ENCODE results near the gene LATS2.

Gene LATS2

DNA sequence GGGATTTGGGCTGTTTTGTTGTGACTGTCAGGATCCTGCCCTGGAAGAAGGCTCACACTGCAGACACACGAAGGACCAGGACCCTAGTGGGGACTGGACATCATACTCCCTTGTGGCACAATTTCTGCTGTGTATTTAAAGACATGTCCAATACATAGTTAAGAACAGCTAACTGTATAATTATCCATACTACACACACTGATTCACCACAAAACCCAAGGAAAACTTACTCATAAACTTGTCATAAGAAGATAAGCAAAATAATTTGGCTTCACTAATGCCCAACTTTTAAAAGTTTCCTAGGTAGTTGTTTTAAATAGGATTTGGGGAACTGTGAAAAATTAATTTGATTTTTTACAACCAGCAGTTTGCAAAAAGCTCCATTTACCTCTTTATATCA, 46.1 kb downstream of the LATS2 start:
- no peak for DNase-seq

DNA sequence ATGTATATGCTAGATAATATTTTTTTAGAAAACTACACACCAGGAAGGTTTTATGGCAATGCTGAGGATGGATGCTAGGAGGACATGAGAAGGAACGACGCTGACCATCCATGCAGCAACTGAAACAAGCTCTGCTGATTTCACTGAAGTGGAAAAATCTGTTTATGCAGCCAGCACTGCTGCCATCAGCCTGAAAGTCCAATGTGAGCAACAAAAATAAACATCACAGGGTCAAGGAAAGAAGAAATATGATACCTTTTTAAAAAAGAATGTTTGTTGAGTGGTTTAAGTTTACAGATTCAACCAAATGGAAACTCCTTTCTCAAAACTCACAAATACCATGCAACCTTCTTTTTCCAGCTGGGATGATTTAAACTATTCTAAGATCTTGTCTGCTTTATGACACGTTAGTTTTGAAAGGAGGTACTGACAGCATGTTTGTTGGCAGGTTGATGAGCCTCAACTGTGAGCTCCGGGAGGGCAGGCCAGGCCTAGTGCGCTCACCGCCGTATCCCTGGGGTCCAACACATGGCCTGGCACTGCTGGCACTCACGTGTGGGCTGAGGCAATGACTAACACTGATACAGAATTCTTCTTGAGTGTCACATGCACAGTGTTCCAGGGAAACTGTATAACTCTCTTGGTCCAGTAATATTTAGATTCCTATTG, 46.8 kb downstream of the LATS2 start:
- DNase-seq: no peak

DNA sequence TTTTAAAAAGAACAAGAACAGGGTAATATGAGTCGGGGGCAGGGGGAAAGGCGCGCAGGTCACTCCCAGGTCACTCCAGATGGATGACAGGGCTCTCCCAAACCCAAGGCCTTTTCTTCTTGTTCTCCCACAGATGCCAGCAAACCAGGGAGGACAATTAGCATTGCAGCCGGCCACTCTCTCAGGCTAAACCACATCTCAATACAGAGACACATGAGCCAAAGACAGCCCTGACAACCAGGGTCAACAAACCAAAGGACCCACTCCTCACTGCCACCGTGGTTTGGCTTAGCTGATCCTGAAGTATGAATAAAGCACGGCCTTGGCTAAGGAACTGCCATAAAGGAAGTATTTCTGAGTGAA, 47.3 kb downstream of the LATS2 start:
- no peak for DNase-seq

DNA sequence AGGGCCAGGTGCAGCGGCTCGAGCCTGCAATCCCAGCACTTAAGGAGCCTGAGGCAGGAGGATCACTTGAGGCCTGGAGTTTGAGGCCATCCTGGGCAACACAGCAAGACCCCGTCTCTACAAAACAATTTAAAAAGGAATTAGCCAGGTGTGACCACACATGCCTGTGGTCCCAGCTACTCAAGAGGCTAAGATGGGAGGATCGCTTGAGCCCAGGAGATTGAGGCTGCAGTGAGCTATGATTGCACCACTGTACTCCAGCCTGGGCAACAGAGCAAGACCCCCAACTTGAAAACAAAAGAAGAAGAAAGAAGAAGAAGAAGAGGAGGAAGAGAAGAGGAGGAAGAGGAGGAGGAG, 47.7 kb downstream of the LATS2 start:
- DNase-seq: no peak

DNA sequence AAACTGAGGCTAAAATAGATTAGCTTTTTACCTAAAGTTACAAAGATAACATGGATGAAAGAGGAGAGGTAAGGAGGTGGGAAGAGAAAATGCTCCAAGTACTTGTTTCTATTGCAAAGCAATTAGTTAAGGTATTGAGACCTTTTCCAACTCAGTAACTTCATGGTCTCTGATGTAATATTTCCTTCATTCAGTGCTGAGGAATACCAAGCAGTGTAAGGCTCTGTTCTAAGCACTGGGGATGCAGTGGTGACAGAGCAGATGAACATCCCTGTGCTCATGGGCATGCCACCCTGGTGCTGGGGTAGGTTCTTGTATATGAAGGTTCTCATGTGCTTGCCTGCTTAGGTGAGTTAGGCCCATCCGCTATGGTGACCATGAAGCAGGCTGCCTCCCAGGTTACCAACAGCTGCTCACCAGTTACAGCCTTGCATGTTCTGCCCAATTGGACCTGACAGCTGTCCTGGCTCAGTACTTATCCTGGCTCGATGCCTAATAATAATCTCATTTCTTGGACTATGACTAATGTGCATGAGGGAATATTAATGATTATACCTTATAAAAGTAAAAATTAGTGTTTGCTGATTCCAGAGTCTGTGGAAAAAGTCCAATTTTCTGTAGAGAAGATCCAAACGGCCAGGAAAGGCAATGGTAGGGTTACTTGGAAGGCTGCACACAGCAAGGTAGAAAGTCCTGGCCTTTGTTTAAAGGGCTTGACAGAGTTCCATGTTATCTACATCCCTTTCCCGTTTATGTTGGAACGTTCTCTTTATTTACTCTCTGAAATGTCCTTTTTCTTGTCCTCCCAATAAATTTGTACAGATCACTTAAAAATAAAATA, 48.3 kb downstream of the LATS2 start:
- DNase-seq: no peak

DNA sequence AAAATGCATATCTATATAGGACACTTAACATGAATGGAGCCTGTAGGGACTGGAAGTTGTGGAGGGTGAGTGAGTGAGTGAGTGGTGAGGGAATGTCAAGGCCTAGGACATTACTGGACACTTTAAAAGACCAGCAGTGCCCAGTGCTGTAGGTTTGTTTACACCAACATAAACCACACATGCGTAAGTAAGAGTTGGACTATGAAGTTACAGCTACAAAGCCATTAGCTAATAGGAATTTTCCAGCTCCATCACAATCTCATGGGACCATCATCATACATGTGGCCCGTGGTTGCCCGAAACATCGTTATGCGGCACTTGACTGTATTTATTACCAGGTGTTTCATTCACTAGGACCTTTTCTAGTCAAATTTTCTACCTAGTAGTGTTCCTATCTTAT, 49.2 kb downstream of the LATS2 start:
- no peak for DNase-seq

DNA sequence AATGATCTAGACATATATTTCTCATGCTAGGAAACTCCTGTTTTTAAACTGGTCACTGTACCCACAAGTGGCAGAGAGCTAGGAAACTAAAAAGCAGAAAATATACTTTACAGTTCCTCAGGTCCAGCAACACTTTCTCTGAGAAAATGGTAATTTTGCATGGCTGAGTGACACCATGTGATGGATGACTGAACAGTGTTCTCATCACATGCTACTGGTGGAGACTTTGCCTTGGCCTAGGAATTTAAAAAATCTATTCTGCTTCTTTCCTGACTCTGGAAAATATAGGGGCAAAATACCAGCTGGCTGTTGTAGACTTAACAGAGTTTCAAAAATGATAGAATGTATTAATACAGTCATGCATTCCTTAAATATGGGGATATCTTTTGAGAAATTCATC, 50.0 kb downstream of the LATS2 start:
- peak in 1 of 4 experiments; percentile 23 for DNase-seq

DNA sequence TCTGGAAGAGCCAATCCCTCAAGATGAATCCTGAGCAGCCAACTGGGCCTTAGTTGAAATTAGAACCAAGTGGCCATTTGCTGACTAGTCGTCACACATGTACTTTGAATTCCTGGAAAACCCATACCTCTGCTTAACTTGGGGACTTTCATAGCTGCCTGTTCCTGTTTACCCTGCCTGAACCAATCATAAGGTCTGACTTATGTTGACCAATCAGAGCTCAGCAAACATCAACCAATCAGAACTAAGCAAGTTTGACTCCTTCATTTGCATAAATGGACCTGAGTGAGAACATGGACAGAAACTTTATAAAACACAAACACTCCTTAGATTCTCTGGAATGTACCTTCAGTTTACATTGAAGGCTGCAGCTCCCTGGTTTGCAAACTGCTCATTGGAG, 50.8 kb downstream of the LATS2 start:
- no peak for DNase-seq

DNA sequence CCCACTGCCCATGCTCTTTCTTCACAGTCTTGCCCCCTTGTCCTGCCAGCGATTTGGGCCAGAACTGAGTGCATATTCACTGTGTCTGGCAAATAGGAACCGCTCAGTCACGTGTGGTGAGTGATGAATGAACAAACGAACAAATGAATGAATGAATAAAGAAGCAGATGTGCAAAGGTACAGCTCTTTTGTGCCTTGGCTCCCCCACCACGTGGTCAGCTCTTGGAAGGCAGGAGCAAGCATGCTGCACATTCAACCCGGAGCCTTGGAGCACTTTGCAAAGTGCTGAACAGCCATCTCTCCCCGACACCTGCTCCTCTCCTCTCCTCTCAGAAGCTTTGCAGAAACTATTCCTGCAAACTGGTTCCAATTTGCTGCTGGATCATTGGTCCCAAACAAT, 52.4 kb downstream of the LATS2 start:
- DNase-seq: no peak

DNA sequence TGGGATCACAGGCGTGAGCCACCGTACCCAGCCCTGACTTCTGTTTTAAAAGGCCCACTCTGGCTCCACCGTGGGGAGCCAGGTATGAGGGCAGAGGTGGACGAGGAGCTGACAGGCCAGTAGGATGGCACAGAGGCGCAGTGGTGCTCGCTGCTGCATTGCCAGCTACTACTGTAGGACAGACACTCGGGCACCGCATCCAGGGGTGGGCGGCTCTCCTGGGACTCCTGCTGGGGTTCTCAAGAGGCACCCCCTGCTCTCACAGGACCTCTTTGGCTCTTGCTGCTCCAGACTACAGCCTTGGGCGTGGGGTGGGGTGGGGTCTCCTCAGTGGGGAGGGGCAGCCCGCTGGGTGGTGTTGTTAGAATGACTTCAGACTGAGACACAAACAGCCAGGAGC, 53.4 kb downstream of the LATS2 start:
- DNase-seq: no peak

DNA sequence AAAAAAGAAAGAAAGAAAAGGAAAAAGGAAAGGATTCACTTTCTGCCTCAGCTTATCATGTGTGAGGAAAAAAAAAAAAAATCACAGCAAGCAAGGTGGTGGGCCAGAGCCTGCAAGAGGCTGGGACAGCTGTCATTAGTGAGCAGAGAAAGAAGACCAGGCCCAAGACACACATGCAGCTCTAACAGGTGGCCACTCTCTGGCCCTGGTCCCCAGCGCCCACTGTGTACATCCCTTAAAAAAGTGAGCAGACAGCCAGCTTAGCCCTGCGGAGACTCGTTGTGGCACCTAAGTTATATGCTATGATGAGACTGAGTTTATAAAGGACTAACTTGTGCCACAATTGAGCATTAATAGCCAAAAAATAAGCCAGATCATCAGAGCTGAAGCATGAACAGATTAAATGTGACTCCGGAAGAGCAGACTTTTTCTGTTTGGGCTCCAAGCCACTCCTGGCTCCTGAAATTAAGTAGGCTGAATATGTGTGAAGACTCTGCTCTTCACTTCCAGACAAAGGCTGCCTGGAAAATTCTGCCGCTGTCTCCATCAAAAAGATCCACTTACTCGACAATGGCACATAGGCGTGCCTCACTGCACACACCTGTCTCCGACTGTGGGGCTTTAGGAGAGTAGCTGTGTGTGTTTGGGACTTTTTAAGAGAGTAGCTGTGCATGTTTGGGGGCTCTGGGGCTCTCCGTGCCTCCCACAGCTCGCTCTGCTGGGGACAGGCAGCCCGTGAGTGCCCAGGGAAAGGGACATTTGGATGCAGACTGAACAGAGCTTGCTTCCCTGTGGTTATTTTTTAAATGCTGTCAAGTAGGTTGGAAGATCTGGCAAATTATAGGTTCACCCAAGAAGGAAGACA, 55.0 kb downstream of the LATS2 start:
- DNase-seq: no peak

DNA sequence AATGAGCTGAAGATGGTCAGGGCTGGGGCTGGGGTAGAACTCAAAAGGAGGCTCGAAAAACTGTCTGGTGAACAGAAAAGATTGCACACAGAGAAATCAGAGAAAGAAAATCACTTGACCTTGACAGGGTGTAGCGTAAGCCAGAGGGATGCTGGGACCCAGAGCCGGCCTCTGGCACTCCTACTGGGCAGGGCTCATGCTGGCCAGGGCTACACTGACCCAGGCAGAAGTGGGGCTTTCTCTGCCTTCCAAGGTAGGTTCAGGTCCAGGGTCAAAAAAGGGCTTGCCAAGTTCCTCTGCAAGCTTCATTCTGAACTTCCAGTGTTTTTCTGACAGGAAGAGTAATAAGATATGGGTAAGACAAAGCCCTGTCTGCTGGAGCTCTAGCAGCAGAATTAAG, 56.2 kb downstream of the LATS2 start:
- DNase-seq: no peak

DNA sequence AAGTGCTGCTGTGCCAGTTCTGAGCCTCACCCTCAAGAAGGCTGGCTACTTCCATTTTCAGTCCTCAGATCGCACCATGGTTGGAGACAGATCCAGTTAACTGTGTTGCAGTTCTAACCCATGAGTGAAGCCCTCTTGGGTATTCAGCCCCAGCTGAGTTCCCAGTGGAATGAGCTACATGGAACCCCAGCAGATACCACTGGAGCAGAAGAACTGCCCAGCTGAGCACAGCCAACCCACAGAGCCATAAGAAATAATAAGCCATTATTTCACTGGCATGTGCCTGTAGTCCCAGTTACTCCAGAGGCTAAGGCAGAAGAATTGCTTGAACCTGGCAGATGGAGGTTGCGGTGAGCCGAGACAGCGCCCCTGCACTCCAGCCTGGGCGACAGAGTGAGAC, 59.9 kb downstream of the LATS2 start:
- DNase-seq: no peak

DNA sequence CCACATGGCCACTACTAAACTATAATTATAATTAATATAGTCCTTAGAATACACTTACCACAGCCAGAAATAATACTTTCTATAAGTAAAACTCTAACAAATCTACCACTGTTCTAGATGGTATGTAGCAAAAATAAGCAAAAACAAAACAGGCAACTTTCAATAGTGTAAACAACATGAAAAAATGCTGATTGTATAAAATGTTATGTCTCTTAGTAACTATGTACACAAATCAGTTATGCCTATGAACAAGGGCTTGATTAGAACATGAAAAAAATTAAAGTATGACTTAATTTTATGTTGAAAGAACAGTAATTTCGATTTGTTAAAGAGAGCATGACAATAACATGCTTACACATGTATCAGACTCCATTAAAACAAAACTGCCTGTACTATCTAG, 60.7 kb downstream of the LATS2 start:
- no peak for DNase-seq

DNA sequence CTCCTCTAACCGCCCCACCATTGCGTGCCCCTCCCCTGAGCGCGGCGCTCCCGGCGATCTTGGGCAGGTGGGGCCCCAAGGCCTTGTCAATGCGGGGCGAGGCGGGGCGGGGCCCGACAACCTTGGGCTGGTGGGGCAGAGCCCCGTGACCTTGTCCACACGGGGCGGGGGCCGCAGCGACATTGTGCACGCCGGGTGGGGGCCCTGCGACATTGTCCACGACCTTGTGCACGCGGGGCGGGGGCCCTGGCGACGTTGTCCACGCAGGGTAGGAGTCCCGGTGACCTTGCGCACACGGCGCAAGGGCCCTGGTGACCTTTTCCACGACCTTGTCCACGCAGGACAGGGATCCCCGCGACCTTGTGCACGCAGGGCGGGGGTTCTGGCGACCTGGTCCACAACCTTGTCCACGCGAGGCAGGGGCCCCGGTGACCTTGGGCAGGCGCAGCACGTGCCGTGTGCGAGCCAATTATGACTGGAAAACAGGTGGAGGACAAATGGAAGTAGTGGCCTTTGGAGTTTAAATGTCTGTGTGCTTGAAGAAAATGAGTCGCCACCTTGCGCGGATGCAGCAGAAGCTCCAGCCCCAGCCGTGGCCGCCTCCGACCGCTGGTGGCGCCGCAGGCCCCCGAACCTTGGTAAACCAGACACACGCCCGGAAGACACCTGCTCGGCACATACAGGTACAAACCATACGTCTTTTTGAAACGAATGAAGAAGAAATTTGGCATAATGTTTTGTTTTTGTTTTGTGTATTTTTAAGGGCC, 62.6 kb downstream of the LATS2 start:
- DNase-seq: no peak

DNA sequence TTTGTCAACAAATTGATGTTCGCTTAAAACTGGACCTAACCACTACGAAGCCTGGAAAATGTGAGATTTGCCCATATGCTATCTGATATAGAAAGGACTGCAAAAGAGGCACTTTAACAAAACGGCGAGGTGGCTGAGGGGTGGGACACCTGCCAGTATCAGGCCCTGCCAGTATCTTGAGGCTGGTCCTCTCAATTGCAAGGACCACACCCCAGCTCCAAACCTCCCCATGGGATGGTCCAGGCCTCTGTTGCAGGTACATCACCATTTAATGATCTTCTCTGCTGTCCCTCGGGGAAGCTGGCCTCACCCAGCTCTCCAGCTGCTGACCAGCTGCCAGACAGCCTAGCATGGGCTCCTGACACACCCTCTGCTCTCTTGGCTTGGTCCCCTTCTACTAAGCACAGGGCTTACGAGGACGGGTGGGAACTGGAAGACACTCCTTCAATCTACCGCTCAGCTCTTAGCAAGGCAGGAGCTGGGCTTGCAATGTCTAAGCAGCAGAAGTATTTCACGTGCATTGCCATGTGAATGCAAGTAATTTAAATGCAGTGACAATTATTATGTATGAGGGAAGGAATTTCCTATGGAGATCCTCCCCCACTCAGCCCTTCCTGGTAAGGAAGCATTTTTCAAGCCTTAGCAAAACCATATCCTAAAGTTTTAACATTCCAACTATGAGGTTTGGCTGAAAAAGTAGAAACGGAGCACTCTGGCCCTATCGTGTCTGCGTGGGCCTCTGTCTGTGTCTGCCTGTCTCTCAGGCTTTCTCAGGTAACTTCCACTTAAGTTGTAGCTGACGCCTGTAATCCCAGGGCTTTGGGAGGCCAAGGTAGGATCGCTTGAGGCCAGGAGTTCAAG, 63.9 kb downstream of the LATS2 start:
- DNase-seq: no peak

DNA sequence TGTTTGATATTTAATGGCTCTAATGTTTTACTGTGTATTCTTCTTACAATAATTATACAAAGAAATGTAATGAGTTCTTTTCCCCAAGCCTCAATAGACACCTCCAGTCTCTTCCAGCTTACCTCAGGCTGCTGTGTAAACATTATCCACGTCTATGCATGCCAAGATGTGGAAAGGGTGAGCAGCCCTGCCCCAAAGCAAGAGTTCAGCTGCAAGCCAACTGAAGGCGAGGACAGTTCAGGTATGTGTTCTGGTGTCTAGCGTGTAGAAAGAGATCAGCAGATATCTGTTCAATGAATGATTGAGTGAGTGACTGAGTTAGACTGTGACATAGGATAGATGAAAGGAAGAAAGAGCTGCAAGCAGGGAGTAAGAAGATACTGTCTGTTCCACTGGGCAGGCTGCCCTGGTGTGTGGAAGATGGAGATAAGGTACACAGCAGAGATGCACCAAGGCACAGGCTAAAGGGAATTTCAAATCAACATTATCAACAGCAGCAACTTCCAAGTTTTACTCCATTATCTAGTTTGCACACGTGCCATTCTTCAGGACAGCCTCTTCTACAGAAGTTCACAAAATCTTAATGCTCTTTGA, 66.0 kb downstream of the LATS2 start:
- DNase-seq: no peak

DNA sequence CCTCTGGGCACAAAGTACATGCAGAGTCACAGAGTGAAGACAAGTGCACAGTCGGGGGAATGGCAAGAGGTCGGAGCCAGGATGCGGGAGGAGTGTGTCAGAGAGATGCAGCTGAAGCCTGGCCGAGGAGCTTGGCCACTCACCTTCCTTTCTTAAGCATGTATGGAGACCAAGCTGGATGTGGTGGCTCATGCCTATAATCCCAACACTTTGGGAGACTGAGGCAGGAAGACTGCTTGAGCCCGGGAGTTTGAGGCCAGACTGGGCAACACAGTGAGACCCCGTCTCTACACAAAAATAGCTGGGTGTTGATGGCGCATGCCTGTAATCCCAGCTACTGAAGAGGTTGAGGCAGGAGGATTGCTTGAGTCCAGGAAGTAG, 67.0 kb downstream of the LATS2 start:
- DNase-seq: no peak

DNA sequence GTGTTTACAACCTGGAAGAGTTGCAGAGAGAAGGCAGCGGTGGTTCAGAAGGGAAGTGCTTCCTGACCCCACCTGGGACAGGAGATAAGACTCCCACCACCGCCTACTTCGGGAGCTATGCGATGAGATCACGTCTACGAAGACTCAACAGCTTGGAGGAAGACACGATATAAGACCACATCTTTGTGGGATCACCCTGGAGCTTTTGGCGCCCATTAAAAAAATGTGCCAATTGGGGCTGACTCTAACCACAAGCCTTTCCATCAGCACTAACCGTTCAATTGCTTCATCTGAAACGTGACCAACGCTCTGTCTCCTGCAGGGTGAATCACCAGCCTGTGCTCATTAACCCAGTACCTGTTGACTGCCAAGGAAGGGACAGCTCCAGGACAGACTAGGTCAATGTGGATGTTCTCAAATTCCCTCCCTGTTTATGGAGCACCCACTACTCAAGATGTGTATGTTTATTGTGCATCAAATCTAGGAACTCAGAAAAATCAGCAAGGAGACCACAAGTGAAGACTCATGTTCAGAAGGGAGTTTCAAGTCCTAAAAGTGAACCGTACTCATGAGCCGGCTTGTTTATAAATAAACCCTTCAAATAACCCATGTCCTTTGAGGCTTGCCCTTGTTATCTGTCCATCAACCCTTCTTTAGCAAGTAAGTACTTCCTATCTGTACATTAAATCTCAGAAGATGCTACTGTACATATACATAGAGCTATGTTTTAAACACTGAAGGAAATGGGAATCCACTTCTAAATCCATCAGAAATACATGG, 67.5 kb downstream of the LATS2 start:
- DNase-seq: peak in 1 of 4 experiments; percentile 22

DNA sequence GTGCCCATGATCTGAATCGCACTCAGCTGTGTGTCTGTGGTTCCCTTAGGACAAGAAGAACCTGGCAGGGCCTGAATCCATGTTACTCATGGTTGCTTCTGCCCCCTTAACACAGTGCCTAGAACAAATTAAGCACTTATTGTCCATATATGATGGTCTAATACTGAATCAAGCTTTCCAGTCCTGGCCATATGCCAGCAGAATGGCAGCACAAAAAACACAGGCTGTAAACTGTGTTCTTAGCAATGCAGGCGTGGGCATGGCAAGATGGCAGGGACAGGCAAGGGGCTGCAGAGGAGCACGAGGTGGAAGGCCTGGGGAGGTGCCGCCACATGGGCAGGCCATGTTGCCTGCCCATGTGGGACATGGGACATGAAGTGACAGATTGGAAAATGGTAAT, 68.2 kb downstream of the LATS2 start:
- DNase-seq: no peak
